ENCODE results near the gene QPRT. TPM values are rescaled to one million over a fixed set of nuclear protein-coding genes. Genes with fewer than 3 reads are reported as not detected.
"Not testable (repeated sequence)": the region's sequence is repeated elsewhere in the genome, so short reads cannot be mapped to it uniquely, and the experiment has no call there.

Gene QPRT
- total and polyA plus RNA-seq, 12 donors, result 48.8 to 325 (median 130) TPM

GRCh38 chr16:29663807-29664090 lies 15.2 kb upstream of the QPRT start:
- intact Hi-C loops (cut with DNase I), result no loop called here
- Histone ChIP-seq H3K27ac (no peak overlapping the region), H3K27me3 (peaks cover 5% of the 10 kb centered on the region), H3K9me3 (replicated peaks in 1 of 3) (no peaks in the 10 kb centered on the region), H3K4me1 (replicated peaks in 1 of 2) (no peaks in the 10 kb centered on the region), H3K36me3 (replicated peaks in 1 of 2) (no peaks in the 10 kb centered on the region), H3K4me3 (no peak overlapping the region)
- no peak for TF ChIP-seq CTCF (IDR thresholded peaks at IDR 0.05)
- DNase-seq, result no peak
- 57 to 74% (median 68%) methylated on average over 2 to 3 of the region's 3 CpGs; no CpG with 5 or more reads in 1 of the 4 donors for WGBS, 4 donors

- peak in 1 of 7 donors; percentile 31 for DNase-seq
- TF ChIP-seq CTCF (IDR thresholded peaks at IDR 0.05) (no peak), POLR2A (IDR thresholded peaks at IDR 0.05) (no peak)
- H3K27me3 ChIP-seq, result peaks cover 5% of the 10 kb centered on the region
- intact Hi-C loops (cut with DNase I), result no loop called here
- no peaks in the 10 kb centered on the region for H3K36me3 ChIP-seq (replicated peaks in 1 of 2)
- no peak overlapping the region for H3K4me3 ChIP-seq
- 68 to 78% (median 74%) methylated on average over 11 to 35 of the region's 35 CpGs for WGBS, 4 donors
- H3K9me3 ChIP-seq (replicated peaks in 1 of 3), result no peaks in the 10 kb centered on the region
- no peaks in the 10 kb centered on the region for H3K4me1 ChIP-seq (replicated peaks in 1 of 2)
- H3K27ac ChIP-seq, result no peak overlapping the region
These were observed 14.7 kb upstream of the QPRT start for GRCh38 chr16:29664091-29664921.

- 68 to 71% (median 70%) methylated on average over 12 to 15 of the region's 15 CpGs for WGBS, 4 donors
- no peak for DNase-seq
- Histone ChIP-seq H3K27ac (no peak overlapping the region), H3K4me3 (peak overlapping the region in 1 of 4 donors; percentile 32), H3K9me3 (replicated peaks in 1 of 3) (no peaks in the 10 kb centered on the region), H3K4me1 (replicated peaks in 1 of 2) (no peaks in the 10 kb centered on the region), H3K27me3 (peaks cover 5% of the 10 kb centered on the region), H3K36me3 (replicated peaks in 1 of 2) (no peaks in the 10 kb centered on the region)
- intact Hi-C loops (cut with DNase I), result no loop called here
- TF ChIP-seq POLR2A (IDR thresholded peaks at IDR 0.05) (no peak), CTCF (IDR thresholded peaks at IDR 0.05) (no peak)
These were observed 13.5 kb upstream of the QPRT start for GRCh38 chr16:29665294-29666077.

GRCh38 chr16:29667322-29667610 lies 11.7 kb upstream of the QPRT start:
- H3K4me1 ChIP-seq (replicated peaks in 1 of 2); H3K9me3 ChIP-seq (replicated peaks in 1 of 3); DNase-seq; H3K36me3 ChIP-seq (replicated peaks in 1 of 2); H3K27me3 ChIP-seq; H3K27ac ChIP-seq; H3K4me3 ChIP-seq; intact Hi-C loops (cut with DNase I): not testable (repeated sequence)
- 73 to 92% (median 82%) methylated on average over 6 of the region's 6 CpGs for WGBS, 4 donors

All from adrenal gland (tissue), 12 donors.